Keratinocyte (primary cell): Measurements from ENCODE around the gene SLC44A5. TPM values are rescaled to one million over a fixed set of nuclear protein-coding genes. Genes with fewer than 3 reads are reported as not detected.

Experiments used
- DNase-seq: peaks from one replicate; pipeline ENCODE4 v3.0.0-alpha.2; 2011; ENCODE audit warnings: low read depth, missing footprints, low spot score
- FAIRE-seq: peaks from 2 replicates; lab custom pipeline; 2011; peaks lifted over from hg19 to GRCh38; lab: Jason Lieb, UNC
- H2AFZ ChIP-seq: 2 replicates; pipeline ENCODE4 v1.6.0; 2012; ENCODE audit warnings: low read length, control low read depth, inconsistent platforms; ENCODE audit not compliant: control insufficient read depth
- H3K27ac ChIP-seq: 2 replicates; pipeline ENCODE4 v1.5.1; 2011; ENCODE audit warnings: low read length; ENCODE audit not compliant: control insufficient read depth, insufficient read depth
- H3K27me3 ChIP-seq: 3 replicates; pipeline ENCODE4 v1.6.0; 2011; ENCODE audit warnings: low read length; ENCODE audit not compliant: control insufficient read depth, insufficient read depth; ENCODE audit errors: extremely low read depth
- H3K36me3 ChIP-seq, 2 experiments: 2 replicates in 1 of 2; 3 replicates in 1 of 2; pipeline ENCODE4 v1.5.1; 2011; ENCODE audit warnings: low read length in 2 of 2, mild to moderate bottlenecking in 1 of 2; ENCODE audit not compliant: control insufficient read depth in 2 of 2, insufficient read depth in 2 of 2; ENCODE audit errors: extremely low read depth in 1 of 2
- H3K4me1 ChIP-seq: 3 replicates; pipeline ENCODE4 v1.5.1; 2011; ENCODE audit warnings: low read length; ENCODE audit not compliant: control insufficient read depth, insufficient read depth; ENCODE audit errors: extremely low read depth
- H3K4me2 ChIP-seq: 3 replicates; pipeline ENCODE4 v1.6.0; 2011; ENCODE audit warnings: low read depth, low read length; ENCODE audit not compliant: control insufficient read depth, insufficient read depth; ENCODE audit errors: extremely low read depth
- H3K4me3 ChIP-seq, 3 experiments: fragments of 200-600 bp in 1 of 3; sonication (generic) in 1 of 3; 2 replicates in 2 of 3; 3 replicates in 1 of 3; pipeline ENCODE4 v1.5.1; 2011 to 2016; ENCODE audit warnings: low read length in 3 of 3, mild to moderate bottlenecking in 3 of 3, control low read depth in 2 of 3, inconsistent platforms in 1 of 3, low read depth in 1 of 3, mixed read lengths in 1 of 3, mixed run types in 1 of 3, moderate library complexity in 1 of 3; ENCODE audit not compliant: control insufficient read depth in 2 of 3, insufficient read depth in 2 of 3; ENCODE audit errors: extremely low read depth in 1 of 3
- H3K79me2 ChIP-seq: 2 replicates; pipeline ENCODE4 v1.6.0; 2012; ENCODE audit warnings: low read length; ENCODE audit not compliant: control insufficient read depth, insufficient read depth
- H3K9ac ChIP-seq: 3 replicates; pipeline ENCODE4 v1.6.0; 2011; ENCODE audit warnings: low read length; ENCODE audit not compliant: control insufficient read depth, insufficient read depth; ENCODE audit errors: extremely low read depth
- H3K9me1 ChIP-seq: 3 replicates; pipeline ENCODE4 v1.6.0; 2011; ENCODE audit warnings: low read length; ENCODE audit not compliant: control insufficient read depth, insufficient read depth; ENCODE audit errors: extremely low read depth
- H3K9me3 ChIP-seq: 2 replicates; pipeline ENCODE4 v1.5.1; 2012; ENCODE audit warnings: low read depth, low read length; ENCODE audit not compliant: control insufficient read depth
- H4K20me1 ChIP-seq: 3 replicates; pipeline ENCODE4 v1.6.0; 2011; ENCODE audit warnings: low read length; ENCODE audit not compliant: control insufficient read depth, insufficient read depth; ENCODE audit errors: extremely low read depth
- EZH2 ChIP-seq: IDR thresholded peaks from one replicate; pipeline ENCODE4 v1.6.1; 2012; ENCODE audit warnings: inconsistent platforms, mild to moderate bottlenecking, low read length, moderate library complexity
- dilution Hi-C: fragments of 300-500 bp; cut with MboI; formaldehyde crosslinking; loops from one replicate; pipeline ENCODE4 v1.7.0; 2020; ENCODE audit warnings: low sequenced_read_pairs; ENCODE audit not compliant: extremely low pct_ligation_motif_present
- polyA plus RNA-seq, 5 experiments: library from polyadenylated mRNA; depleted of rRNA in 3 of 5; stranded (reverse) in 3 of 5; stranded (forward) in 1 of 5; unstranded in 1 of 5; fragments of >200 nt; gene quantifications; 1 replicate in 1 of 5; 2 replicates in 3 of 5; 3 replicates in 1 of 5; pipeline versions ENCODE4 v1.2.1 to v1.2.3, GENCODE V29; 2011 to 2012; ENCODE audit warnings: missing spikeins in 2 of 5, low read depth in 1 of 5, low replicate concordance in 1 of 5
- TF ChIP-seq, protein P1 (sequence below), 3 experiments: IDR thresholded peaks in 1 of 3; conservative IDR thresholded peaks in 1 of 3; optimal IDR thresholded peaks in 1 of 3; 2 replicates in 2 of 3; 3 replicates in 1 of 3; pipeline versions ENCODE3 to v1.5.1; 2011; ENCODE audit warnings: low read length in 3 of 3, mild to moderate bottlenecking in 3 of 3, moderate library complexity in 2 of 3, control low read depth in 1 of 3, inconsistent platforms in 1 of 3; ENCODE audit not compliant: insufficient read depth in 2 of 3; ENCODE audit errors: extremely low read depth in 1 of 3

SLC44A5 gene
- polyA plus RNA-seq, 1 donor (not counting 4 experiments of a cell fraction or from before 2014, with no cell fraction given): 0.72 TPM

DNA sequence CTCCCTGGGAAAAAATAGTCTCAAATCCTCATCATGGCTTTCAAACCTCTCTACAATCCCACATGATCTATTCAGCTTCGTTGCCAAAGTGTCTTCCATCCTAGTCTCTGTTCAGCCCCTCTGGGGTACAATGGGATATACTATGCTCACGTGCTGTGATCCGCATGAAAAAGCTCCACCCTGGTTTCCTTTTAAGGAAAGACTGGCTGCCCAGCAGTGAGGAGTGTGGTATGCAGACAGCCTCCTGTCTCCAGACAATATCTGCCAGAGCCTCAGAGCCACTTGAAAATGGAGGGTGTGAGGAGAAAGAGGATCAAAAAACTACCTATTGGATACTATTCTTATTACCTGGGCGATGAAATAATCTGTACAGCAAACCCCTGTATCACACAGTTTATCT is 282.2 kb downstream of the SLC44A5 start:
- dilution Hi-C loops: no loop called here
- H4K20me1 ChIP-seq: no peaks in the 10 kb centered on the region
- H3K36me3 ChIP-seq: no peaks in the 10 kb centered on the region
- no peak overlapping the region for H3K4me2 ChIP-seq
- H2AFZ ChIP-seq: no peak overlapping the region
- H3K27ac ChIP-seq: no peak overlapping the region
- H3K27me3 ChIP-seq: no peaks in the 10 kb centered on the region
- H3K9me3 ChIP-seq: no peaks in the 10 kb centered on the region
- TF ChIP-seq EZH2: no peak
- TF ChIP-seq, protein P1, sequence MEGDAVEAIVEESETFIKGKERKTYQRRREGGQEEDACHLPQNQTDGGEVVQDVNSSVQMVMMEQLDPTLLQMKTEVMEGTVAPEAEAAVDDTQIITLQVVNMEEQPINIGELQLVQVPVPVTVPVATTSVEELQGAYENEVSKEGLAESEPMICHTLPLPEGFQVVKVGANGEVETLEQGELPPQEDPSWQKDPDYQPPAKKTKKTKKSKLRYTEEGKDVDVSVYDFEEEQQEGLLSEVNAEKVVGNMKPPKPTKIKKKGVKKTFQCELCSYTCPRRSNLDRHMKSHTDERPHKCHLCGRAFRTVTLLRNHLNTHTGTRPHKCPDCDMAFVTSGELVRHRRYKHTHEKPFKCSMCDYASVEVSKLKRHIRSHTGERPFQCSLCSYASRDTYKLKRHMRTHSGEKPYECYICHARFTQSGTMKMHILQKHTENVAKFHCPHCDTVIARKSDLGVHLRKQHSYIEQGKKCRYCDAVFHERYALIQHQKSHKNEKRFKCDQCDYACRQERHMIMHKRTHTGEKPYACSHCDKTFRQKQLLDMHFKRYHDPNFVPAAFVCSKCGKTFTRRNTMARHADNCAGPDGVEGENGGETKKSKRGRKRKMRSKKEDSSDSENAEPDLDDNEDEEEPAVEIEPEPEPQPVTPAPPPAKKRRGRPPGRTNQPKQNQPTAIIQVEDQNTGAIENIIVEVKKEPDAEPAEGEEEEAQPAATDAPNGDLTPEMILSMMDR (optimal IDR thresholded peaks at IDR 0.05 in 1 of 3, IDR thresholded peaks at IDR 0.05 in 1 of 3, conservative IDR thresholded peaks at IDR 0.05 in 1 of 3; ENCODE audit: extremely low read depth in 1 of 3, insufficient read depth in 2 of 3, low read length in 3 of 3): no peak
- no peak for FAIRE-seq
- no peak overlapping the region for H3K4me3 ChIP-seq
- H3K9ac ChIP-seq: no peak overlapping the region
- no peaks in the 10 kb centered on the region for H3K4me1 ChIP-seq
- DNase-seq: no peak
- H3K9me1 ChIP-seq: no peaks in the 10 kb centered on the region
- no peaks in the 10 kb centered on the region for H3K79me2 ChIP-seq

DNA sequence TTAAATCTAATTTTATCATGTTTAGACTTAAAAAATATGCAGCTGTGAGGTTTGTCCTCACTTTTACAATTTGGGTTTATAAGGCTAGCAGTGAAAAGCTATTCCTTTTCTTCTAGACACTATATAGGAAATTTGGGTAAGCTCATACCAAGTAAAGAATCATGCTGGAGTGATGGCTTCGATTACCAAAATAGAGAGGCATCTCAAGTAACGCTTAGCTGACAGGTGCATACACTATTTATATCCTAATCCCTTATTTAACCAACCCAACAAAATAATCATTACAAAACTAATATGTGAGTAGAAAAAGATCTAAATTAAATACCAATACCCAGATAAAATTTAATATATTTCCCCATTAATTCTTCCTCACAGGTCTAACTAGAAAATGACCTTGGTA is 283.5 kb downstream of the SLC44A5 start:
- Histone ChIP-seq H3K27me3 (no peaks in the 10 kb centered on the region), H4K20me1 (no peaks in the 10 kb centered on the region), H3K9me3 (no peaks in the 10 kb centered on the region), H3K4me1 (no peaks in the 10 kb centered on the region), H3K27ac (no peak overlapping the region), H3K36me3 (no peaks in the 10 kb centered on the region), H2AFZ (no peak overlapping the region), H3K9ac (no peak overlapping the region), H3K79me2 (no peaks in the 10 kb centered on the region), H3K9me1 (no peaks in the 10 kb centered on the region), H3K4me2 (no peak overlapping the region), H3K4me3 (no peak overlapping the region)
- FAIRE-seq: no peak
- no peak for DNase-seq
- dilution Hi-C loops: no loop called here
- TF ChIP-seq EZH2: no peak
- TF ChIP-seq, protein P1 (optimal IDR thresholded peaks at IDR 0.05 in 1 of 3, IDR thresholded peaks at IDR 0.05 in 1 of 3, conservative IDR thresholded peaks at IDR 0.05 in 1 of 3; ENCODE audit: extremely low read depth in 1 of 3, insufficient read depth in 2 of 3, low read length in 3 of 3): no peak
